GM12874 (cell line): Measurements from ENCODE around the gene MED28.

ENCODE experiments used
- CTCF ChIP-seq: IDR thresholded peaks from 2 replicates; pipeline ENCODE4 v1.5.1; 2011; ENCODE audit warnings: low read depth, mild to moderate bottlenecking, control low read depth, low read length, moderate library complexity; ENCODE audit not compliant: insufficient read depth

MED28 gene

GRCh38 chr4:17595471-17596005 is 18.9 kb upstream of the MED28 start:
- no peak for TF ChIP-seq CTCF

GRCh38 chr4:17597517-17597916 is 16.9 kb upstream of the MED28 start:
- no peak for TF ChIP-seq CTCF

- TF ChIP-seq CTCF = no peak
These were observed 14.6 kb upstream of the MED28 start for GRCh38 chr4:17599826-17600225.

GRCh38 chr4:17605236-17605635 is 9.2 kb upstream of the MED28 start:
- TF ChIP-seq CTCF = no peak

GRCh38 chr4:17613761-17614415 is 553 bp upstream of the MED28 start:
- no peak for TF ChIP-seq CTCF

GRCh38 chr4:17616283-17616682 is 1.8 kb downstream of the MED28 start:
- no peak for TF ChIP-seq CTCF

GRCh38 chr4:17618926-17619325 is 4.5 kb downstream of the MED28 start:
- no peak for TF ChIP-seq CTCF
